Cardiac septum (tissue), 1 donor: ENCODE measurements around the gene CHPF. TPM values are rescaled to one million over a fixed set of nuclear protein-coding genes. Genes with fewer than 3 reads are reported as not detected.

Experiments
- DNase-seq: peaks from one replicate; pipeline ENCODE4 v3.0.0-alpha.2; 2020; ENCODE audit warnings: low spot score
- intact Hi-C: fragments of 100-400 bp; cut with DNase I; formaldehyde crosslinking; loops from one replicate; pipeline ENCODE4 v1.14.0; 2022
- total RNA-seq: library from RNA; stranded (reverse); fragmentation: NEBNext Ultra II Directional; extraction: Animal tissue kit (Norgen Biotek cat#: 25700); gene quantifications from one replicate; pipeline ENCODE4 v1.2.1, GENCODE V29; 2021
- donor health status: DM: no; HTN: no; CAD: no.

CHPF gene
- total RNA-seq, 1 donor from 2014 or later: 120 TPM

DNA sequence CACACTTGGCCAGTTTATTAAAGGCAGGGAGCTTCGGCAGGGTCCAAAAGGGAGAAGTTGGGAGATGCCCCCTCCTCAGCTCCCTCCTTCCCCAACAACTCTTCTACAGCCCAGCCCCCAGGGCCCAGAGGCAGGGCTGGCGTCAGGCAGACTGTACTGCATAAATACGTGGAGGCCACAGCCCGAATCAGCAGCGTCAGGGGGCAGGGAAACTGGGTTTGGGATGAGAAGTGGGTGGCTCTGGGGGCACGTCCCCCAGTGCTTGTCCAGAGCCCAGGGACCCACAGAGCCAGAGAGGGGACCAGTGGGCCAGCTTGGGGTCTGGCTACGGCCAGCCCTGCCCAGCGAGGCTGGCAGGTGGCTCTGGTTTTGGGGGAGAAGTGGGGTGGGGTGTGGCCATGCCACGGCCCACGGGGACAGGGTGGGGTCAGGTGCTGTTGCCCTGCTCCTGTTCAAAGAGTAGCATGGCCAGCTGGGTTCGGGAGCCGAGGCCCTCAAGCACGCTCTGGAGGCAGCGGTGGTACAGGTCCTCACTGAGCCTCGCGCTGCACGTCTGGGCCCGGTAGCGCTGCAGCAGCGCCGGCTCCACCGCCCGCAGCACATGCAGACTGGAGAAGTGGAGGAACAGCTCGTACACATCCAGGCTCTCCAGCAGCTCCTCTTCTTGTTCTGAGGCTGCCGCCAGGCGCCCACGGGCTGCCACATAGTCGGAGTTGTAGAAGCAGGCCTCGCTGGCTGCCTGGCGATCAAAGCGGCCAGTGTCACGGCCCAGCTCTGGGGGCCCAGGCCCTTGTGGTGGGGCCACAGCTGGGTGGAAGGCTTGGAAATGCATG, 4.4 kb downstream of the CHPF start:
- intact Hi-C loops: no loop called here
- no peak for DNase-seq

DNA sequence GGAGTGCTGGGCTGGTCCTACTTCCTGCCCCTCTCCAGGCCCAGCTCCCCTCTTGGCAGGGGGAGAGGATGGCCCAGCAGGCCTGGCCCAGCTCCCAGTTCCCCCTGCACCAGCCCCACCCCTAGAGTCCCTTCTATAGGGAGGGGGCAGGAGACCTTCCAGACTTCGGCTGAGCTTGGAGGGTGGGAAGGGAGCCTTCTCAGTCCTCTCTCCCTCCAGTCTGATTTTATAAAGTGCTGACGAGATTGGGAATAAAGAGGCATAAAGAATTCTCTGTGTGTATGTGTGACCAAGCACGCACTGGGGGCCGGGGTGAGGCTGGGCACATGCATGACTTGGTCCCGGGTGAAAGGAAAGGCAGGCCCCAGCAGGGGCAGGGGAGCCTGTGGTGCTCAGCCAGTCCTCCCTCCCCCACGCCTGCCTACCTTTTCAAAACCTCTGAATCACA, 5.1 kb downstream of the CHPF start:
- DNase-seq: no peak
- intact Hi-C loops: no loop called here

DNA sequence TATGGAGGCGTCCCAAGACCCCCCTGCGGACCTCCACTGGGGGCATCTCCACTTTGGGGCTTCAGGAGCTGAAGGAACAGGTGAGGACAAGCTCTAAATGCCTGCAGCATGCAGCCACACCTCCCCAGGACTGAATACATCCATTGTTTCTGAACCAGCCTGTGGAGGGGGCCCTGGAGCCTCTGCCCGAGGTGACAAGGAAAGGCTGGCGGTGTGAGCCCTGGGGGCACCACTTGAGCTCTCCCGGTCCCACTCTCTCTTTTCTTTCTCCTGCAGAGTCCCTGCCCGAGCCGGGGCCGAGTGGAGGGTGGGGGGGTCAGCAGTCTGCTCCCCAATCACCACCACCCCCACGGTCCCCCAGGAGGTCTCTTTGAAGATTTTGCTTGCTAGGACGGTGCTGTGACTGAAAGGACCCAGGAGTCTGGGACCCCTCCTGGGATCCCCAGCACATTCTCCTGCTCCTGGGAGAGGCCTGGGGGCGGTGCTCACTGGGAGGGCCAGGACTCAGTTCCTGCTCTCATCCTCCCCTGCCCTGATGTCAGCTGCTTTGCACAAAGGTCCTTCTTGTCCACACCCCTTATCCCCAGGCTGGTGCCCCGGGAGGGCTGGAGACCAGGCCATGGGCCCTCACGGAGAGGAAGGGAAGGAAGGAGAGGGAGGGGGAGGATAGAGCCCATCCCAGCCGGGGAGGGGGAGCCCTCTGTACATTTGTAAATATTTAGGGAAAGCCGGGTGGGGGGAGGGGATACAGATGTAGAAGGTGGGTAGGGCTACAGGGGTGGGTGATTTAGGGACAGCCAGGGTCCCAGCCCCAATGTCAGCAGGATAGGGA, 5.7 kb downstream of the CHPF start:
- DNase-seq: no peak
- intact Hi-C loops: no loop called here

DNA sequence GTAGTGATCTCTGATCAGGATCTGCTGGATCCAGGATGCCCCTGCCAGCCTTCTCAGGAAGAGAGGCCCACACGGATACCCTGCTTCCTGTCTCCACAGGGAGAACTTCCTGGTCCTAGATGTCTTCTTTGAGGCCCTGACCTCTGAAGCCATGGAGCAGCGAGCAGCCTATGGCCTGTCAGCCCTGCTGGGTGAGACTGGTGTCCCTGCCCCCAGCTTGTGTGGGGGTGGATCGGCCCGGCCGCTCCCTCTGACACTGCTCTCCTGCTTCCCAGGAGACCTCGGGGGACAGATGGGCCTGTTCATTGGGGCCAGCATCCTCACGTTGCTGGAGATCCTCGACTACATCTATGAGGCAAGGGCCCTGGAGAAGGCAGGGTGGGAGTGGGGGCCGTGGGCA, 6.6 kb downstream of the CHPF start:
- no peak for DNase-seq
- intact Hi-C loops: no loop called here

DNA sequence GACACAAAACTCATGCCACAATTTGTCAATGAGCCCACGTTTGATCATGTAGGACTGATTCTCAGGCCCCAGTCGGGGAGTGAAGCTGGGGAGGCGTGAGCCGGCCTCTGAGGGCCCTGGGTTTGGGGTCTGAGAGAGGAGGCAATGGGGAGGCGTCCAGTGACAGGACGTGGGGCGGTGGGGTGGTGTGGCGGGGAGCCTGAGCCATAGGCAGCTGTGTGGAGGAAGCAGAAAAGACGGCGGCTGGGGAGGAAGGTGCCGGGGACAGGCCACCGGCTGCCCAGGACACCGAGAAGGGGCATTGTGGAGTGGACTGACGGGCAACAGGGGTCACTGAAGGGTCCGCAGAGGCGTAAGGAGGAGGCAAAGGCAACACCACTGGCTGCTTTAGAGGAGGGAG, 7.2 kb downstream of the CHPF start:
- intact Hi-C loops: no loop called here
- no peak for DNase-seq

DNA sequence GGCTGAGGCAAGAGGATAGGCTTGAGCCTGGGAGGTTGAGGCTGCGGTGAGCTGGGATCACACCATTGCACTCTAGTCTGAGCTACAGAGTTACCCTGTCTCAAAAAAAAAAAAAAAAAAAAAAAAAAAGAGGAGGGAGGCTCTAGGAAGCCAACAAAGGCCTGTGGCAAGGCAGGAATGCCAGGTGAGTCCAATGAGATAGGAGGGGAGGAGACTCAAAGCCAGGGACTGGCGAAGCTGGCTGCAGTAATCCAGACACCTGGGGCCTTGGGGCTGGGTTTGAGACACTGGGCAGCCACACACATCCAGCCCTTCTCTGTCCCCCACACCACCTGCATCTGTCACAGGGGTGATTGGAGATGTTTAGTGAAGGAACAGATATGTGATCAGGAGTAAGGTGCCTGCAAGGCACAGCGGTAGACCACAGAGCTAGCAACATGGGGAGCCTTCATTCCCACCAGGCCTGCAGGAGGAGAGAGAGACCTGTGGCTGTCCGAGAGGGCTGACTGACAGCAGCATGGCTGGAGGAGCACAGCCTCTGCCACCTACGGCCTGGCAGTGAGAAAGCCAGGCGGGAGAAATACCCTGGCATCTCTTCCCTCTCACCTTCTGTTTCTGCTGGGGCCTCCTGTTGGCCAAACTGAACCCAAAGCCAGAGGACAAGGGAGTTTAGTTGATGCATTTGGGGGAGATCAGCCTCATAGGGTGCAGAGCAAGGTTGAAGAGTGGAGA, 9.5 kb downstream of the CHPF start:
- DNase-seq: no peak
- intact Hi-C loops: no loop called here

DNA sequence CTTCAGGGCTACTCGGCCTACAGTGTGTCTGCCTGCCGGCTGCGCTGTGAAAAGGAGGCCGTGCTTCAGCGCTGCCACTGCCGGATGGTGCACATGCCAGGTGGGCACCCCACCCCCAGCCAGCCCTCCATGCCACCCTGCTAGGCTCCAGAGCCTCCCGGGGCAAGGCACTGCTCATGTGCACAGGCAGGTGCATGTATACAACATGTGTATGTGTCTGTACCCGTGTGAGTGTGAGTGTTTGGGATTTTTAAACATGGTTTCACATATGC, 11.3 kb downstream of the CHPF start:
- no peak for DNase-seq
- intact Hi-C loops: no loop called here

DNA sequence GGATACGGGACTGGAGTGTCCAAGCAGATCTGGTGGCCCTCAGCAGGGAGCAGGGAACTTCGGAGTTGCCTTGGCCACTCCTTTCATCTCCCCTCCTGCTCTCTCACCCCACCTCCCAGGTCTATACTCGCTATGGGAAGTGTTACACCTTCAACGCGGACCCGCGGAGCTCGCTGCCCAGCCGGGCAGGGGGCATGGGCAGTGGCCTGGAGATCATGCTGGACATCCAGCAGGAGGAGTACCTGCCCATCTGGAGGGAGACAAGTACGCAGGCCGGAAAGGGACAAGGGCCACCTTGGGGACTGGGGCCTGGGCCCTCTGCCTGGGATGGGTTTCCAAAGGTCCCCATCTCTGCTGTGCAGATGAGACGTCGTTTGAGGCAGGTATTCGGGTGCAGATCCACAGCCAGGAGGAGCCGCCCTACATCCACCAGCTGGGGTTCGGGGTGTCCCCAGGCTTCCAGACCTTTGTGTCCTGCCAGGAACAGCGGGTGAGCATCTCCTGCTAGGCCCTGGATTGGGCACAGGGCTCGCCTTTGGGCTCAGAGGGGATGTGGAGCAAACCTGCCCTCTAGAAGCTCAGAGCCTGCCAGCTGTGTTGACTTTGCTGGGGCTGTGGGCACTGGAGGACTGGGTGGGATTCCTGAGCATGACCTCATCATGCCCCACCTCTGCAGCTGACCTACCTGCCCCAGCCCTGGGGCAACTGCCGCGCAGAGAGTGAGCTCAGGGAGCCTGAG, 11.8 kb downstream of the CHPF start:
- intact Hi-C loops: no loop called here
- DNase-seq: no peak

DNA sequence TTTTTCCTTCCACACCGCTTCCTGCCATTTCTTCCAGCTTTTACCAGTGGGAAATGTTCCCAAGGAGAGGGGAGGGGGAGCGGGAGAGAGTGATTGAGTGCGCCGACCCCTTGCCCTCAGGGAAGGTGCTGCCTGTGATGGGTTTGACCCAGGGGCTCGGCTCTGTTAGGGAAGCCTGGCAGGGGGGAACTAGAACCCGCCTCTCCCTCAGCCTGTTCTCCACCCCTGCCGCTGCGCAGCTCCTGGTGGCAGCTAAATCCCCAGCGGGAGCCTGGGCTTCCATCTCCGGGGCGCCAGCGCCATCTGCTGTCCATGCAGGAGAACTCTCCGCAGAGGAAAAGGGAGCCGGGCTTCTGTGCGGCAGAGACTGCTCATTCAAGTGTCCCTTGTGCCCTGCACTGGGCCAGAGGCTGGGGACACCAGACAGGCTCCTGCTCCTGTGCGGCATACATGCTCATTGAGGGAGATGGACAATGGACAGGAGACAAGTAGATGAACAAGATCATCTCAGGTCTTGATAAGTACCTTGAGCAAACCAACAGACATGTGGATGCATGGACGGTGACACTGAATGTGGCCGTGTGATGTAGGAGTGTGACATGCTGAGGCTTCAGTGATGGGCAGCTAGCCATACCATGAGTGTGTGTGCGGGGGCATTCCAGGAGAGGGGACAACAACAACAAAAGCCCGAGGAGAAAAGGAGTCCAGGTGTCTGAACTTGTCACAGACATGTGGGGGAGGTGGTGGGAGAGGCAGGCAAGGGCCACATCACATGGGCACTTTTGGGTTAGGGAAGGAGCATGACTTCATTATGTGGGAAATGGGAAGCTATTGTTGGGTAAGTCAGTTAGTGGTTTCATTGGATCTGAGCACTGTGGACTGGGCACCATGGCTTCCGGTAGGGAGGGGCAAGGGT, 13.3 kb downstream of the CHPF start:
- DNase-seq: peak; percentile 95

DNA sequence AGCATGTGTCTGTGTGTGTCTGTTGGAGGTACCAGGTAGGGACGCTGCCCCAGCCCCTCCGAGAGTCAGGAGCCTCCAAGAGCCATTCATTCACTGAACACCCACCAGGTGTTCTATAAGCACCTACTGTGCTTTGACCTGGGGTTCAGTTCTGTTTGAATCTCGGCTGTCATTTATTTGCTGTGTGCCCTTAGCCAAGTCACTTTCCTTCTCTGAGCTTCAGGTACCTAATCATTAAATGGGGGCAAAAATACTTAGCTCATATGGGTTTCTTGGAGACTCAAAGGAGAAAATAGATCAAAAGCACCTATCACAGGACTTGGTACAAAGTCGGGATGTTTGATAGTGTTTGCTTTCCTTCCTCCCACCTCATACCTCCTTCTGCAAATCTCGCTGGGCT, 16.1 kb downstream of the CHPF start:
- intact Hi-C loops: loop anchor here (5.0 kb wide), 1 partner anchor 50 kb away; no protein-coding TSS in a partner anchor
- DNase-seq: no peak

More for the DNA sequence above, 13.3 kb downstream of the CHPF start:
- intact Hi-C loops: no loop called here

DNA sequence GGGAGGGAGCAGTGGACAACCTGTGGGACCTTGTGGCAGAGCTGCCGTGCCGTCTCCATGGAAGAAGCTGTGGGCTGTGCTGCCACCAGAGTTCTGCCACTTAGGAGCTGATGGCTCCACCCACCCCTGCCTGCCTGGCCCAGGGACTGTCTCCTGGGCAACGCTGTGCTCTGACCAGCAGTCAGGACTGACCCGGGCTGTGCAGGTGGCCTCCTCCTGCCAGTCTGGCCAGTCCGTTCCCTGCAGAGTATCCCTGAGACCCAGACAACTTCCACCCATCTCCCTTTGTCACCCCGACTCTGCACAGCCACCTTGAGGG, 16.6 kb downstream of the CHPF start:
- intact Hi-C loops: loop anchor here (5.0 kb wide), 1 partner anchor 50 kb away; no protein-coding TSS in a partner anchor
- no peak for DNase-seq

DNA sequence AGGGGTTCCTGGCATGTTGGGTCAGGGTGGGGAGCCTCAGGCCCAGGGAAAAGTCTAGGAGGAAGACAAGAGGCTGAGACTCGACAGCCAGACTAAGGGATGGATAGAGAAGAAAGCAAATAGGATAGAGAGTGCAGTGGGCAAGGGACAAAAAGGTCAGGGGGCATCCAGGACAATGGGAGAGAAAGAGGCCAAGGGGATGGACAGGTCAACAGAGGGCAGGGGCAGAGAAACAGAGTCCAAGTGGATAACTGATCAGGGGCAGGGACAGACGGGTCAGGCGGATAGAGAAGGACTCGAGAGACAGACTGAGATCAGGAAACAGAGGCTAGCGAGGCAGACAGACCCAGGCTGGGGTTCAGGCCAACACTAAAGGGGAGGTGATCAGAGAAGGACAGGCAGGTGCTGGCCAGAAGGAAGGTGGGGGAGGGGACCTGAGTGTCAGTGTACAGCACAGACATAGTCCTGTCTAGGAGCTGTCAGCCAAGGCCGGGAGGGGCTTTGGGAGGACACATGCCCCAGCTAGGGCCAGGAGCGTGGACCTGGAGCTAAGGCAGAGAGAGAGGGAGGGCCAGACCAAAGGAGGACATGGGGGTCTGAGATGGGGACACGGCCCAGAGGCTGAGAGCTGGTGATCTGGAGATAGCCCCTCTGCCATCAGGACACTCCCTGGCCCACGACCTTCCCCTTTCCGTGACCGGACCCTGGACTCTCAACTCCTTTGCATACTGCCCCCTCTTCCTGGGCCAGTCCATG, 17.1 kb downstream of the CHPF start:
- no peak for DNase-seq
- intact Hi-C loops: loop anchor here (5.0 kb wide), 1 partner anchor 49 kb away; no protein-coding TSS in a partner anchor

DNA sequence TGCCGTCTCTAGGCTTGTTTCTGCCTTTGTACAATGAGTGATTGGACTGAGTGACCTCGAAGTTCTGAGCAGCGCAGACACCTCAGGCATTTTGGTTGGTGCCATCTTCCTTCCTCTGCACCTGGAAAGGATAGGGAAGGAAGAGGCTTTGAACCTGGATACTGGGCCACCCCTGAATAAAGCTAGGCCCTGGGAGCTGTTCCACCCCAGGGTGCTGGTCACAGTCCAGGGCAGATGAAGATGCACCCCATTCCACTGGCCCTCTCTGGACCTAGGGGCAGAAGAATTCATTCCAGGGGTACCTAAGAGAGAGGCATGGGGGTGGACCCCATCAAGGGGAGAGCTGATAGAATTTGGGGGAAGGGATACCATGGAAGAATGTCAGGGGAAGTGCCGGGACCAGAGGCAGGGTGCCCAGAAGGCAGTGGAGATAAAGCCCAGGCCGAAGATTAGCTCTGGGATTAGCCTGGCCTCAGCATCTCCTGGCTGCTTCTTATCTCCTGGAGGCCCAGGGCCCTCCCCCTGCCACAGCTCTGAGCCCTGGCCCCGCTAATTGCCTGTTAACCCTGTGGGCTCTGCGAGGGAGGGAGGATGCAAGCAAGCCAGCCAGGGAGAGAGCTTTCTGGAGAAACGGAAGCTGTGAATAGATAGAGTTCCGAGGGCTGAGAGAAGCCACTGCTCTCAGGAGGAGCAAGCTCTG, 17.9 kb downstream of the CHPF start:
- DNase-seq: no peak
- intact Hi-C loops: loop anchor here (5.0 kb wide), 1 partner anchor 48 kb away; no protein-coding TSS in a partner anchor

DNA sequence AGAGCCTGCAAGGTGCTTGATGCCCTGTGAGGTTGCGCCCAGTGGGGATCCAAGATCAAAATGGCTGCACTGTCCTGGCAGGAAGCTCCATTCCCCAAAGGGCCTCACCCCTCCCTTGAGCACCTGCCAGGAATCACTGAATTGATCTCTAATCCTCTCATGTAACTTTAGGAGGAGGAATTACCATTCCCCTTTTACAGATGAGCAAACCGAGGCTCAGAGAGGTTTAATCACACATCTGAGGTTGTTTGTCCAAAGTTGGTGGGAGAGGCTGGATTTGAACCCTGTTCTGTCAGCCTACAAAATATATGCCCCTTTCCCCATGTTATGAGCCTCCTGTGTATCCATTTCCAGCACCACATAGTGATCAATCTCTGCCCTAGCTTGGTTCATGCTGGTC, 18.8 kb downstream of the CHPF start:
- intact Hi-C loops: loop anchor here (5.0 kb wide), 1 partner anchor 48 kb away; no protein-coding TSS in a partner anchor
- DNase-seq: no peak

DNA sequence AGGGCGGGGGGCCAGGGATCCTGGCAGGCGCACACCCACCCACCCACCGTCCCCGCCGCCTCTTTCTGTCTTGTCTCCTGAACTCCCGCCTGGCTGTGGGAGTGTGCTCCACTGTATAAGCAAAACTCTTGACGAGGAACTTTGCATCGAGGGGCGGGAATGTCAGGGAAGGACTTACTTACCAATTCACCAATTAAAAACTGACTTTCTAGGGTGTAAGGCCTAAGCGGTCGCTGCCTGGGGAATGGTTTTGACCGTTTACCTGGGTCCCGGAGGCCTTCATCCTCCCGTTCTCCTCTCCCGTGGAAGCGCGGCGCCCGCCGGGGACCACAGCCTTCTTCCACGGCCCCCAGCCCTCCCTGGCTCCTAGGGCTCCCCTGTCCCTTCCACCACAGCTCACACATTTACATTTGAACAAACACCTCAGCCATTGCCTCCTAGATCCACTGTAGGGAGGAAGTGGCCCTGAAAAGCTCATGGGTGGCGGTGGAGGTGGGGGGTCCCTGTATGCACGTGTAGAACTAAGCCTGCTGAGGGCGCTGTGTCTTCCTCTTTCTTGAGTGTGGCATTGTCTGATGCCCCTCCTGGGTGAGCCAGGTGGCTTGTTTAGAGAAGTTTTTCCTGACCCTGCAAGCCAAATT, 20.5 kb downstream of the CHPF start:
- DNase-seq: no peak
- intact Hi-C loops: no loop called here

DNA sequence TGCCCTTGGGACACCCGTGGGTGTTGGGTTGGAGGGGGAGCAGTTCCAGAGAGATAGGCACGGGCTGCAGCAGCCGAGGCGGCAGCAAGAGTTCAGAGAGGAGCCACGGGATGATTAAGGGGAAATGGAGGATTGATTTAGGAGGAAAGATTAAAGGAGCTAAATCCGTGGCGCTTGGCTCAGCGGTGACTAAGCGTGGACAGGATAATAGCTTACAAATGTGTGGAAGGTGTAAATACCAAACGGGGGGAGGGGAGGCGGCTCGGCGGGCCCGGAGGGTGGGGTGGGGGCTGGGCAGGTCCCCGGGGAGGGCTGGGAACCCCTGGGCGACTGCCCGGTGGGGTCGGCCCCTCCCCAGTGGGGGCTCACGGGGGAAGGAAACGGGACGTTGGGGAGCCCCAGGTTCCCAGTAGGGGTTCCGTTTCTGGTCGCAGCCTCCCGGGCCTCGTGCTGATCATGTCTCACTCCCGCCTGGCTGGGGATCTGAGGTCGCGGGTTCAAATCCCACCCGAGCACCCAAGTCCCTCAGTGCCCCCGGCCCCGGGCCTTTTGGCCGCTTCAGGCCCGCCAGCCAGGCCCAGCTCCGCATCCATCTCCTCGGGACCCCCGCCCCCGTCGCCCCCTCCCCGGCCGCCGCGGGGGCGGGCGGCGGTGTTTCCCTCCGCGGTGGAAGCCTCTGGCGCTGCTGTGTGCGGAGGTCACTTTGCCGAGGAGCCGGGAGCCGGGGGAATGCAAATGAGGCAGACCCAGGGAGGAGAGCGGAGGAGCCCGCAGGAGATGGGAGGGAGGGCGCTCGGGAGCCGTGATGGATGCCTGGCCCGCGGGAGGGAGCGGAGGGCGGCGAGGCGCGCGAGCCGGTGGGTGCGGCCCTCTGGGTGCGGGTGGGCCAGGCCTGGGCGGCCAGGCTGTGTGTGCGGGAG, 21.2 kb downstream of the CHPF start:
- no peak for DNase-seq
- intact Hi-C loops: no loop called here
